ENCODE measurements around the gene VASP. TPM values are rescaled to one million over a fixed set of nuclear protein-coding genes. Genes with fewer than 3 reads are reported as not detected.

Gene VASP
- total and polyA plus RNA-seq, 2 of the 13 experiments (the other 11 are each of a cell fraction or from before 2014, with no cell fraction given): 41.8 to 67.1 TPM

DNA sequence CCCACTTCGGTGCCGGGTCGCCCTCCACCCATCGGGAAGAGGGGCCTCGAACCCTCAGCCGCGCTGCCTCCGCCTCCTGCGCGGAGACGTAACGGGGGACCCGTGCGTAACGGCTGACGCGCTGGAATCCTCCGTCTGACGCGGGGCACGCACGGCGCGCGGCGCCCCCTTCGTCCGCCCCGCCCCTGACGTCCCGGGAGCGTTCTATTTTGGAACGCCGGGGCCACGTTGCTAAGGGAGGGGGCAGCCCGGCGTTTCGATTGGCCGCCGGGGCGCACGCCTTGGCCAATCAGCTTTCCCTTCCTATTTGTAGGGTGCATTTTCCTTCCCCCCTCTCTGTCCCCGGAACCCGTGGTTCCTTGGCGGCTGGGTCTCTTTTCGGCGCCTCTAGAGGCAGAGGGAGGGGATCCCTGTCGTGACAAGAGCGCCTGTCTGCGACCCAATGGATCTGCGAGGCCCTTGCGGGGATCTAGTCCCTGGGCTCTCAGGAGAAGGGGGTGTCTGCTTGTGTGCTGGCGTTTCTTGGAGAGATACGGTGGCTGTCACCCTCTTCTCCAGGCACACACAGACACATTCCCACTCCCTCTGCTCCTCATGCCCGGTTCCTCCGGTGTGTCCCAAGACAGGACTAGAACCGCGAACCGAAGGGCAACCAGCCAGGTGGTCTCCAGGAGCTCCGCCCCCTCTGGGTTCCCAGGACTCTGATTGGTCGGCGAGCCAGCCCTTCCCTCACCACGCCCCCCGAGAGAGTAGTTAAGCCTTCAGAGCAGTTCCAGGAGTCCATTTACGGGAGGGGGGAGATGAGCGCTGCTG lies 37.9 kb upstream of the VASP start (continued):
- TF ChIP-seq, protein P1, sequence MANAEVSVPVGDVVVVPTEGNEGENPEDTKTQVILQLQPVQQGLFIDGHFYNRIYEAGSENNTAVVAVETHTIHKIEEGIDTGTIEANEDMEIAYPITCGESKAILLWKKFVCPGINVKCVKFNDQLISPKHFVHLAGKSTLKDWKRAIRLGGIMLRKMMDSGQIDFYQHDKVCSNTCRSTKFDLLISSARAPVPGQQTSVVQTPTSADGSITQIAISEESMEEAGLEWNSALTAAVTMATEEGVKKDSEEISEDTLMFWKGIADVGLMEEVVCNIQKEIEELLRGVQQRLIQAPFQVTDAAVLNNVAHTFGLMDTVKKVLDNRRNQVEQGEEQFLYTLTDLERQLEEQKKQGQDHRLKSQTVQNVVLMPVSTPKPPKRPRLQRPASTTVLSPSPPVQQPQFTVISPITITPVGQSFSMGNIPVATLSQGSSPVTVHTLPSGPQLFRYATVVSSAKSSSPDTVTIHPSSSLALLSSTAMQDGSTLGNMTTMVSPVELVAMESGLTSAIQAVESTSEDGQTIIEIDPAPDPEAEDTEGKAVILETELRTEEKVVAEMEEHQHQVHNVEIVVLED (CRISPR knock-in tag; IDR thresholded peaks at IDR 0.05; ENCODE audit: borderline replicate concordance): peak; percentile 100
- TF ChIP-seq ZBTB49 (CRISPR knock-in tag; IDR thresholded peaks at IDR 0.05; ENCODE audit: borderline replicate concordance) (no peak), ZNF124 (CRISPR knock-in tag; IDR thresholded peaks at IDR 0.05) (no peak), ZNF296 (CRISPR knock-in tag; conservative IDR thresholded peaks at IDR 0.05) (no peak), TCF7 (IDR thresholded peaks at IDR 0.05; ENCODE audit: low read depth) (no peak), YY1 (IDR thresholded peaks at IDR 0.05; ENCODE audit: insufficient read depth, insufficient replicate concordance, low read depth, low read length) (no peak), RORA (CRISPR knock-in tag; IDR thresholded peaks at IDR 0.05) (no peak), DMAP1 (CRISPR knock-in tag; IDR thresholded peaks at IDR 0.05) (peak; percentile 76; the same call in 1 of the 2 replicates), SOX6 (IDR thresholded peaks at IDR 0.05) (no peak), SOX6 (CRISPR knock-in tag; IDR thresholded peaks at IDR 0.05) (peak; percentile 76), ZGPAT (CRISPR knock-in tag; IDR thresholded peaks at IDR 0.05) (peak; percentile 63), HCFC1 (IDR thresholded peaks at IDR 0.05; ENCODE audit: low read depth, low read length) (no peak), SMYD3 (CRISPR knock-in tag; IDR thresholded peaks at IDR 0.05) (no peak), SOX13 (IDR thresholded peaks at IDR 0.05) (no peak), SOX13 (CRISPR knock-in tag; conservative IDR thresholded peaks at IDR 0.05 in 1 of 2, IDR thresholded peaks at IDR 0.05 in 1 of 2) (no peak), DDIT3 (CRISPR knock-in tag; IDR thresholded peaks at IDR 0.05) (no peak), FOXC1 (CRISPR knock-in tag; IDR thresholded peaks at IDR 0.05; ENCODE audit: borderline replicate concordance) (peak; percentile 74; the same call in 1 of the 2 replicates), MBD4 (IDR thresholded peaks at IDR 0.05; ENCODE audit: borderline replicate concordance, low read length) (no peak), CBX2 (IDR thresholded peaks at IDR 0.05; ENCODE audit: low read depth, low read length) (peak; percentile 57; the same call in 1 of the 2 replicates), CBX2 (CRISPR knock-in tag; IDR thresholded peaks at IDR 0.05; ENCODE audit: low read depth) (no peak)
- TF ChIP-seq, protein P2, sequence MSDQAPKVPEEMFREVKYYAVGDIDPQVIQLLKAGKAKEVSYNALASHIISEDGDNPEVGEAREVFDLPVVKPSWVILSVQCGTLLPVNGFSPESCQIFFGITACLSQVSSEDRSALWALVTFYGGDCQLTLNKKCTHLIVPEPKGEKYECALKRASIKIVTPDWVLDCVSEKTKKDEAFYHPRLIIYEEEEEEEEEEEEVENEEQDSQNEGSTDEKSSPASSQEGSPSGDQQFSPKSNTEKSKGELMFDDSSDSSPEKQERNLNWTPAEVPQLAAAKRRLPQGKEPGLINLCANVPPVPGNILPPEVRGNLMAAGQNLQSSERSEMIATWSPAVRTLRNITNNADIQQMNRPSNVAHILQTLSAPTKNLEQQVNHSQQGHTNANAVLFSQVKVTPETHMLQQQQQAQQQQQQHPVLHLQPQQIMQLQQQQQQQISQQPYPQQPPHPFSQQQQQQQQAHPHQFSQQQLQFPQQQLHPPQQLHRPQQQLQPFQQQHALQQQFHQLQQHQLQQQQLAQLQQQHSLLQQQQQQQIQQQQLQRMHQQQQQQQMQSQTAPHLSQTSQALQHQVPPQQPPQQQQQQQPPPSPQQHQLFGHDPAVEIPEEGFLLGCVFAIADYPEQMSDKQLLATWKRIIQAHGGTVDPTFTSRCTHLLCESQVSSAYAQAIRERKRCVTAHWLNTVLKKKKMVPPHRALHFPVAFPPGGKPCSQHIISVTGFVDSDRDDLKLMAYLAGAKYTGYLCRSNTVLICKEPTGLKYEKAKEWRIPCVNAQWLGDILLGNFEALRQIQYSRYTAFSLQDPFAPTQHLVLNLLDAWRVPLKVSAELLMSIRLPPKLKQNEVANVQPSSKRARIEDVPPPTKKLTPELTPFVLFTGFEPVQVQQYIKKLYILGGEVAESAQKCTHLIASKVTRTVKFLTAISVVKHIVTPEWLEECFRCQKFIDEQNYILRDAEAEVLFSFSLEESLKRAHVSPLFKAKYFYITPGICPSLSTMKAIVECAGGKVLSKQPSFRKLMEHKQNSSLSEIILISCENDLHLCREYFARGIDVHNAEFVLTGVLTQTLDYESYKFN (CRISPR knock-in tag; conservative IDR thresholded peaks at IDR 0.05): peak; percentile 45
